IMR-90 (cell line): ENCODE results near the gene SPATA17. TPM values are rescaled to one million over a fixed set of nuclear protein-coding genes. Genes with fewer than 3 reads are reported as not detected.
A peak's percentile ranks its signal among the peaks of the same experiment; 100 is the strongest.

Experiments
- ATAC-seq: fragments of 200-7000 bp; cut with Tn5 transposase; 2 replicates; pipeline ENCODE4 v1.9.1; 2020; ENCODE audit warnings: low read depth, mild to moderate bottlenecking, moderate library complexity
- BruUV-seq: library from RNA; stranded (reverse); fragments of 400-500 nt; replicated peaks from 2 replicates; lab custom pipeline; 2021; lab: Mats Ljungman, UMichigan
- CTCF ChIA-PET: fragments of 300-600 bp; formaldehyde crosslinking; extraction: SDS; loops from one replicate; lab custom pipeline; 2021; ENCODE audit warnings: antibody characterized with exemption; lab: Yijun Ruan, JAX
- POLR2A ChIA-PET: fragments of 300-600 bp; sonication (Branson Sonifier 250); formaldehyde crosslinking; loops from one replicate; lab custom pipeline; 2022; ENCODE audit warnings: antibody characterized with exemption; ENCODE audit not compliant: unreplicated experiment; lab: Charles Lee
- DNase-seq: peaks from one replicate; pipeline ENCODE4 v3.0.0; 2013
- H2AFZ ChIP-seq: replicated peaks from 2 replicates; pipeline ENCODE3; 2013; ENCODE audit warnings: low read length, mild to moderate bottlenecking; ENCODE audit not compliant: poor library complexity
- H2AK5ac ChIP-seq: 2 replicates; pipeline ENCODE4 v1.6.1; 2013; ENCODE audit warnings: low read depth, low read length, inconsistent platforms
- H2AK9ac ChIP-seq: replicated peaks from 2 replicates; pipeline ENCODE3; 2013; ENCODE audit warnings: mild to moderate bottlenecking, low read depth, low read length, moderate library complexity; ENCODE audit not compliant: poor library complexity
- H2BK120ac ChIP-seq: 2 replicates; pipeline ENCODE4 v1.6.1; 2013; ENCODE audit warnings: low read depth, low read length, inconsistent platforms
- H2BK15ac ChIP-seq: 3 replicates; pipeline ENCODE4 v1.6.1; 2013; ENCODE audit warnings: low read depth, low read length, inconsistent platforms
- H2BK20ac ChIP-seq: 2 replicates; pipeline ENCODE4 v1.6.1; 2013; ENCODE audit warnings: low read depth, mild to moderate bottlenecking, inconsistent platforms, low read length, moderate library complexity
- H2BK5ac ChIP-seq: 2 replicates; pipeline ENCODE4 v1.6.1; 2013; ENCODE audit warnings: mild to moderate bottlenecking, low read depth, low read length, inconsistent platforms; ENCODE audit not compliant: poor library complexity, severe bottlenecking
- H3K14ac ChIP-seq: replicated peaks from 2 replicates; pipeline ENCODE4 v1.6.1; 2013; ENCODE audit warnings: low read depth, low read length, inconsistent platforms
- H3K18ac ChIP-seq: 2 replicates; pipeline ENCODE4 v1.6.1; 2013; ENCODE audit warnings: low read depth, low read length, control low read depth
- H3K23ac ChIP-seq: 2 replicates; pipeline ENCODE4 v1.6.1; 2013; ENCODE audit warnings: low read depth, low read length, inconsistent platforms
- H3K27ac ChIP-seq: 2 replicates; pipeline ENCODE4 v1.5.1; 2013; ENCODE audit warnings: mild to moderate bottlenecking, control low read depth, low read length; ENCODE audit not compliant: insufficient read depth
- H3K27me3 ChIP-seq: 2 replicates; pipeline ENCODE4 v1.6.1; 2013; ENCODE audit warnings: low read length; ENCODE audit not compliant: control insufficient read depth, insufficient read depth
- H3K36me3 ChIP-seq: 2 replicates; pipeline ENCODE4 v1.6.1; 2013; ENCODE audit warnings: low read length, mixed read lengths; ENCODE audit not compliant: control insufficient read depth, insufficient read depth
- H3K4ac ChIP-seq: 2 replicates; pipeline ENCODE4 v1.6.1; 2013; ENCODE audit warnings: low read depth, low read length, inconsistent platforms
- H3K4me1 ChIP-seq: 2 replicates; pipeline ENCODE4 v1.6.1; 2013; ENCODE audit warnings: low read length, mixed read lengths; ENCODE audit not compliant: control insufficient read depth, insufficient read depth
- H3K4me2 ChIP-seq: 2 replicates; pipeline ENCODE4 v1.6.1; 2013; ENCODE audit warnings: low read depth, mild to moderate bottlenecking, control low read depth, low read length, moderate library complexity
- H3K4me3 ChIP-seq: 2 replicates; pipeline ENCODE4 v1.5.1; 2013; ENCODE audit warnings: low read depth, mild to moderate bottlenecking, control low read depth, low read length, moderate library complexity; ENCODE audit not compliant: insufficient read depth
- H3K56ac ChIP-seq: 2 replicates; pipeline ENCODE4 v1.6.1; 2013; ENCODE audit warnings: low read length, inconsistent platforms; ENCODE audit not compliant: insufficient read depth; ENCODE audit errors: extremely low read depth
- H3K79me1 ChIP-seq, 2 experiments: 2 replicates each; pipeline ENCODE4 v1.6.1; 2013; ENCODE audit warnings: low read length in 2 of 2, inconsistent platforms in 1 of 2, low read depth in 1 of 2
- H3K9ac ChIP-seq: 2 replicates; pipeline ENCODE4 v1.6.1; 2013; ENCODE audit warnings: low read depth, low read length, control low read depth
- H3K9me1 ChIP-seq: 2 replicates; pipeline ENCODE4 v1.6.1; 2013; ENCODE audit warnings: low read length, inconsistent platforms; ENCODE audit not compliant: insufficient read depth
- H3K9me3 ChIP-seq: 2 replicates; pipeline ENCODE4 v1.6.1; 2013; ENCODE audit warnings: low read length; ENCODE audit not compliant: control insufficient read depth, insufficient read depth
- H4K20me1 ChIP-seq: 2 replicates; pipeline ENCODE4 v1.6.1; 2013; ENCODE audit warnings: low read length, inconsistent platforms; ENCODE audit not compliant: insufficient read depth
- H4K5ac ChIP-seq: 2 replicates; pipeline ENCODE4 v1.6.1; 2013; ENCODE audit warnings: mild to moderate bottlenecking, low read depth, low read length, control low read depth
- H4K8ac ChIP-seq, 2 experiments: 2 replicates each; pipeline ENCODE4 v1.6.1; 2013; ENCODE audit warnings: low read depth in 2 of 2, low read length in 2 of 2, control low read depth in 1 of 2, inconsistent platforms in 1 of 2
- H4K91ac ChIP-seq: 2 replicates; pipeline ENCODE4 v1.6.1; 2013; ENCODE audit warnings: low read depth, low read length, inconsistent platforms; ENCODE audit not compliant: insufficient read depth
- CEBPB ChIP-seq: IDR thresholded peaks from 2 replicates; pipeline ENCODE4 v1.6.1; 2012; ENCODE audit warnings: low read depth, low read length, improper control_type of control experiment
- FOS ChIP-seq: fragments of 150-350 bp; IDR thresholded peaks from 2 replicates; pipeline ENCODE4 v1.6.1; 2016; ENCODE audit warnings: low read depth, low read length
- MAFK ChIP-seq: IDR thresholded peaks from 2 replicates; pipeline ENCODE4 v1.6.1; 2012; ENCODE audit warnings: low read depth, low read length, improper control_type of control experiment
- RAD21 ChIP-seq: IDR thresholded peaks from 2 replicates; pipeline ENCODE4 v1.6.1; 2012; ENCODE audit warnings: low read length, improper control_type of control experiment
- RCOR1 ChIP-seq: IDR thresholded peaks from 2 replicates; pipeline ENCODE4 v1.6.1; 2012; ENCODE audit warnings: mild to moderate bottlenecking, low read length, improper control_type of control experiment; ENCODE audit not compliant: insufficient replicate concordance
- WGBS, 2 experiments: methylation state at CpG; one replicate each; pipeline versions ENCODE4 v1.1.5 to v1.1.7; 2013; ENCODE audit warnings: missing lambda C conversion rate in 2 of 2; ENCODE audit not compliant: insufficient read length in 1 of 2; ENCODE audit errors: extremely low coverage in 2 of 2; 5-methylcytosine and 5-hydroxymethylcytosine counted together
- dilution Hi-C: fragments of 300-500 bp; cut with HindIII; formaldehyde crosslinking; loops from one replicate; pipeline ENCODE4 v1.14.3; 2018; ENCODE audit warnings: low sequenced_read_pairs; ENCODE audit not compliant: unreplicated experiment
- in situ Hi-C: fragments of 300-500 bp; cut with MboI; formaldehyde crosslinking; loops from 3 replicates; pipeline ENCODE4 v1.14.3; 2019; ENCODE audit warnings: low sequenced_read_pairs, inconsistent platforms, mixed read lengths
- intact Hi-C: fragments of 100-400 bp; cut with micrococcal nuclease; formaldehyde crosslinking; loops from 2 replicates; pipeline ENCODE4 v1.10.0; 2022
- polyA plus RNA-seq, 3 experiments: library from polyadenylated mRNA; depleted of rRNA; stranded (reverse); fragments of >200 nt; gene quantifications; 2 replicates each; pipeline ENCODE4 v1.2.3, GENCODE V29; 2012; ENCODE audit warnings: low replicate concordance in 1 of 3
- total RNA-seq: library from RNA; depleted of rRNA; stranded (reverse); fragments of >200 nt; gene quantifications from 2 replicates; pipeline ENCODE4 v1.2.3, GENCODE V29; 2012

Gene SPATA17
- total and polyA plus RNA-seq, 2 of the 4 experiments (the other 2 are of a cell fraction) = 0.03 to 0.18 TPM

GRCh38 chr1:217712925-217713597 is 81.9 kb downstream of the SPATA17 start:
- BruUV-seq = no TSS peak

More at GRCh38 chr1:217712925-217713597, 81.9 kb downstream of the SPATA17 start:
- no peak overlapping the region for H3K23ac ChIP-seq
- no peaks in the 10 kb centered on the region for H3K36me3 ChIP-seq
- H2BK120ac ChIP-seq = peak overlapping the region; percentile 71
- DNase-seq (peak; percentile 72), ATAC-seq (peak; percentile 38)
- peaks cover 3% of the 10 kb centered on the region; the same call in 1 of the 2 replicates for H3K4me1 ChIP-seq
- peak overlapping the region; percentile 76; the same call in 1 of the 2 replicates for H2AK5ac ChIP-seq
- intact Hi-C loops (no loop called here), in situ Hi-C loops (no loop called here), dilution Hi-C loops (no loop called here)
- H3K9me1 ChIP-seq = peaks cover 5% of the 10 kb centered on the region
- H3K79me1 ChIP-seq = no peaks in the 10 kb centered on the region
- peak overlapping the region; percentile 76 for H3K4ac ChIP-seq
- H3K9me3 ChIP-seq = no peaks in the 10 kb centered on the region
- no peak overlapping the region for H2AK9ac ChIP-seq
- no peak overlapping the region; the same call in 1 of the 2 replicates for H4K5ac ChIP-seq
- TF ChIP-seq CEBPB = peak; percentile 75
- TF ChIP-seq MAFK = no peak
- TF ChIP-seq RCOR1 = no peak
- no peak for TF ChIP-seq RAD21
- peak; percentile 52; the same call in 1 of the 2 replicates for TF ChIP-seq FOS
- H3K9ac ChIP-seq = no peak overlapping the region
- H3K56ac ChIP-seq = no peak overlapping the region
- H3K27ac ChIP-seq = peak overlapping the region; percentile 41; the same call in 1 of the 2 replicates
- H4K20me1 ChIP-seq = no peaks in the 10 kb centered on the region
- ChIA-PET POLR2A (no interaction called here), CTCF (no interaction called here)
- H2AFZ ChIP-seq = peak overlapping the region; percentile 47
- peak overlapping the region in 1 of 2 experiments; percentile 72; a peak in 1 of 4 replicates for H4K8ac ChIP-seq
- H3K4me3 ChIP-seq = no peak overlapping the region
- H3K27me3 ChIP-seq = no peaks in the 10 kb centered on the region
- 30% methylated on average over 2 of the region's 5 CpGs; no CpG with 5 or more reads in 1 of the 2 experiments for WGBS, 2 experiments
- 0 out of 3 replicates have a peak overlapping the region, but pooled peaks have one; percentile 4 for H2BK15ac ChIP-seq
- peak overlapping the region; percentile 78 for H2BK20ac ChIP-seq
- peak overlapping the region; percentile 41; the same call in 1 of the 2 replicates for H4K91ac ChIP-seq
- no peak overlapping the region for H2BK5ac ChIP-seq
- peak overlapping the region; percentile 32; the same call in 1 of the 2 replicates for H3K4me2 ChIP-seq
- peak overlapping the region; percentile 50; the same call in 1 of the 2 replicates for H3K14ac ChIP-seq
- peak overlapping the region; percentile 50; the same call in 1 of the 2 replicates for H3K18ac ChIP-seq
